HEK293 (cell line): Measurements from ENCODE around the gene ARAP1.

Experiments used
- CTCF ChIA-PET: fragments of 350-600 bp; formaldehyde crosslinking; extraction: SDS; loops from one replicate; lab custom pipeline; 2021; ENCODE audit warnings: antibody characterized with exemption; lab: Yijun Ruan, JAX
- POLR2A ChIA-PET: fragments of 300-600 bp; formaldehyde crosslinking; extraction: SDS; loops from one replicate; lab custom pipeline; 2020; ENCODE audit warnings: antibody characterized with exemption, inconsistent platforms; lab: Yijun Ruan, JAX
- H3K27ac ChIP-seq: fragments of 200-500 bp; sonication (Bioruptor generic); 2 replicates; pipeline ENCODE4 v1.5.1; 2014; ENCODE audit warnings: low read depth, low read length, control low read depth, inconsistent platforms; ENCODE audit errors: extremely low read depth
- H3K36me3 ChIP-seq, 2 experiments: fragments of 200-500 bp in 1 of 2; sonication (Bioruptor generic) in 1 of 2; 1 replicate in 1 of 2; 2 replicates in 1 of 2; pipeline ENCODE4 v1.5.1; 2014 to 2017; ENCODE audit warnings: inconsistent platforms in 2 of 2, low read length in 2 of 2; ENCODE audit not compliant: control insufficient read depth in 2 of 2, insufficient read depth in 1 of 2
- H3K4me1 ChIP-seq: fragments of 200-500 bp; sonication (Bioruptor generic); 2 replicates; pipeline ENCODE4 v1.5.1; 2014; ENCODE audit warnings: mild to moderate bottlenecking, low read length, inconsistent platforms; ENCODE audit not compliant: control insufficient read depth, insufficient read depth
- H3K4me3 ChIP-seq: 2 replicates; pipeline ENCODE4 v1.5.1; 2011; ENCODE audit warnings: low read depth, mild to moderate bottlenecking, control low read depth, low read length, moderate library complexity
- H3K9me3 ChIP-seq: fragments of 200-500 bp; sonication (Bioruptor generic); 2 replicates; pipeline ENCODE4 v1.5.1; 2014; ENCODE audit warnings: low read depth, low read length, inconsistent platforms; ENCODE audit not compliant: control insufficient read depth, insufficient read depth
- BCL6B ChIP-seq: fragments of 450-650 bp; formaldehyde crosslinking; IDR thresholded peaks from 2 replicates; pipeline ENCODE4 v1.5.1; 2017; ENCODE audit warnings: missing biosample characterization, missing genetic modification characterization
- MYNN ChIP-seq: fragments of 450-650 bp; formaldehyde crosslinking; IDR thresholded peaks from 2 replicates; pipeline ENCODE4 v1.5.1; 2016; ENCODE audit warnings: missing biosample characterization, missing genetic modification characterization, borderline replicate concordance
- PBX3 ChIP-seq: sonication (generic); formaldehyde crosslinking; IDR thresholded peaks from 2 replicates; pipeline ENCODE4 v1.8.1; 2022; ENCODE audit warnings: mild to moderate bottlenecking, moderate library complexity, missing genetic modification reagents
- PRDM1 ChIP-seq: fragments of 450-650 bp; formaldehyde crosslinking; IDR thresholded peaks from 2 replicates; pipeline ENCODE4; 2016; ENCODE audit warnings: missing biosample characterization, missing genetic modification characterization
- SP2 ChIP-seq: fragments of 450-650 bp; formaldehyde crosslinking; IDR thresholded peaks from 2 replicates; pipeline ENCODE4 v1.5.1; 2016; ENCODE audit warnings: missing biosample characterization, missing genetic modification characterization
- SP3 ChIP-seq: fragments of 450-650 bp; formaldehyde crosslinking; IDR thresholded peaks from 2 replicates; pipeline ENCODE4 v1.5.1; 2016; ENCODE audit warnings: missing biosample characterization, missing genetic modification characterization
- ZBTB11 ChIP-seq: fragments of 450-650 bp; formaldehyde crosslinking; conservative IDR thresholded peaks from 2 replicates; pipeline ENCODE4 v1.5.1; 2016; ENCODE audit warnings: low read depth, missing biosample characterization, missing genetic modification characterization
- ZBTB17 ChIP-seq: fragments of 450-650 bp; formaldehyde crosslinking; IDR thresholded peaks from 2 replicates; pipeline ENCODE4 v1.5.1; 2016; ENCODE audit warnings: missing biosample characterization, missing genetic modification characterization
- ZNF114 ChIP-seq: fragments of 450-650 bp; formaldehyde crosslinking; IDR thresholded peaks from 2 replicates; pipeline ENCODE4 v1.5.0; 2017; ENCODE audit warnings: missing biosample characterization, missing genetic modification characterization
- ZNF132 ChIP-seq: fragments of 450-650 bp; formaldehyde crosslinking; IDR thresholded peaks from 2 replicates; pipeline ENCODE4 v1.5.1; 2017; ENCODE audit warnings: missing biosample characterization, missing genetic modification characterization, borderline replicate concordance
- ZNF133 ChIP-seq: fragments of 450-650 bp; formaldehyde crosslinking; IDR thresholded peaks from 2 replicates; pipeline ENCODE4 v1.5.1; 2016; ENCODE audit warnings: missing biosample characterization, missing genetic modification characterization
- ZNF214 ChIP-seq: fragments of 450-650 bp; formaldehyde crosslinking; IDR thresholded peaks from 2 replicates; pipeline ENCODE4 v1.5.1; 2017; ENCODE audit warnings: missing biosample characterization, mild to moderate bottlenecking, missing genetic modification characterization, borderline replicate concordance
- ZNF350 ChIP-seq: fragments of 450-650 bp; formaldehyde crosslinking; IDR thresholded peaks from 2 replicates; pipeline ENCODE4 v1.5.0; 2017; ENCODE audit warnings: missing biosample characterization, mild to moderate bottlenecking, missing genetic modification characterization
- ZNF398 ChIP-seq: fragments of 450-650 bp; formaldehyde crosslinking; IDR thresholded peaks from 2 replicates; pipeline ENCODE4 v1.5.1; 2017; ENCODE audit warnings: missing biosample characterization, missing genetic modification characterization
- ZNF645 ChIP-seq: fragments of 450-650 bp; formaldehyde crosslinking; IDR thresholded peaks from 2 replicates; pipeline ENCODE4; 2016; ENCODE audit warnings: missing biosample characterization, missing genetic modification characterization
- ZNF660 ChIP-seq: fragments of 450-650 bp; IDR thresholded peaks from 2 replicates; pipeline ENCODE4 v1.5.1; 2018; ENCODE audit warnings: missing biosample characterization, mild to moderate bottlenecking, missing genetic modification characterization
- ZNF701 ChIP-seq: fragments of 450-650 bp; formaldehyde crosslinking; IDR thresholded peaks from 2 replicates; pipeline ENCODE4 v1.5.1; 2016; ENCODE audit warnings: missing biosample characterization, missing genetic modification characterization
- ZSCAN5A ChIP-seq: fragments of 450-650 bp; formaldehyde crosslinking; IDR thresholded peaks from 2 replicates; pipeline ENCODE4 v1.5.1; 2016; ENCODE audit warnings: missing biosample characterization, missing genetic modification characterization
- ZXDB ChIP-seq: fragments of 450-650 bp; formaldehyde crosslinking; IDR thresholded peaks from 2 replicates; pipeline ENCODE4 v1.5.1; 2016; ENCODE audit warnings: missing biosample characterization, missing genetic modification characterization

ARAP1 gene

GRCh38 chr11:72720047-72720446 lies 32.2 kb downstream of the ARAP1 start:
- H3K9me3 ChIP-seq: no peaks in the 10 kb centered on the region
- ChIA-PET CTCF (interaction anchor here (0.6 kb wide), 1 partner anchor 83 kb away, joined by 3 read pairs; no protein-coding TSS in a partner anchor), POLR2A (no interaction called here)
- TF ChIP-seq ZNF645 (tag by site-specific recombination): no peak
- no peak for TF ChIP-seq ZXDB (tag by site-specific recombination)
- no peak for TF ChIP-seq BCL6B (tag by site-specific recombination)
- no peak for TF ChIP-seq ZSCAN5A (tag by site-specific recombination)
- no peak for TF ChIP-seq ZNF398 (tag by site-specific recombination)
- TF ChIP-seq ZNF350 (tag by site-specific recombination): no peak
- TF ChIP-seq MYNN: no peak
- no peak for TF ChIP-seq ZNF660 (tag by site-specific recombination)
- TF ChIP-seq, all 188 proteins: peak for 0
- no peak overlapping the region for H3K4me3 ChIP-seq
- no peak overlapping the region for H3K27ac ChIP-seq
- peaks cover 5% of the 10 kb centered on the region; the same call in 1 of the 2 replicates for H3K4me1 ChIP-seq
- peaks cover 0 to 54% of the 10 kb centered on the region in 2 experiments; a peak in 1 of 3 replicates for H3K36me3 ChIP-seq

GRCh38 chr11:72719551-72719950 lies 32.7 kb downstream of the ARAP1 start:
- CTCF ChIA-PET: interaction anchor here (0.6 to 0.9 kb wide), 2 partner anchors 82 to 571 kb away, joined by 3 read pairs; no protein-coding TSS in a partner anchor
- POLR2A ChIA-PET: no interaction called here
- Histone ChIP-seq H3K4me1 (peaks cover 5% of the 10 kb centered on the region; the same call in 1 of the 2 replicates), H3K36me3 (peaks cover 0 to 53% of the 10 kb centered on the region in 2 experiments; a peak in 1 of 3 replicates), H3K9me3 (no peaks in the 10 kb centered on the region)
- TF ChIP-seq ZNF701 (tag by site-specific recombination): no peak
- no peak for TF ChIP-seq ZNF214 (tag by site-specific recombination)
- no peak for TF ChIP-seq ZNF132 (tag by site-specific recombination)
- TF ChIP-seq SP2 (tag by site-specific recombination): no peak
- no peak for TF ChIP-seq SP3 (tag by site-specific recombination)
- TF ChIP-seq, all 188 proteins: peak for 0
- Histone ChIP-seq H3K27ac (no peak overlapping the region), H3K4me3 (no peak overlapping the region)

- peaks cover 0 to 52% of the 10 kb centered on the region in 2 experiments; a peak in 1 of 3 replicates for H3K36me3 ChIP-seq
- CTCF ChIA-PET: interaction anchor here (0.9 kb wide), 1 partner anchor 571 kb away, joined by 3 read pairs; no protein-coding TSS in a partner anchor
- no peaks in the 10 kb centered on the region for H3K9me3 ChIP-seq
- H3K4me1 ChIP-seq: peaks cover 5% of the 10 kb centered on the region; the same call in 1 of the 2 replicates
- H3K27ac ChIP-seq: no peak overlapping the region
- no peak overlapping the region for H3K4me3 ChIP-seq
- TF ChIP-seq PBX3 (CRISPR knock-in tag) (no peak), ZBTB11 (tag by site-specific recombination) (no peak), PRDM1 (tag by site-specific recombination) (no peak), ZNF114 (tag by site-specific recombination) (no peak), ZBTB17 (tag by site-specific recombination) (no peak), ZNF133 (tag by site-specific recombination) (no peak)
- TF ChIP-seq, all 188 proteins: peak for 0
- POLR2A ChIA-PET: no interaction called here
Observed at GRCh38 chr11:72719144-72719543, 33.1 kb downstream of the ARAP1 start.
